Stimulated activated CD8-positive, alpha-beta memory T cell treated with anti-CD3 and anti-CD28 coated beads, Interleukin-7, amount 100 ng/mL, for 4 hours (primary cell): ENCODE measurements around the gene NR1D2.
"Not testable (repeated sequence)": the region's sequence is repeated elsewhere in the genome, so short reads cannot be mapped to it uniquely, and the experiment has no call there.

Experiments
- DNase-seq, 2 donors: peaks; one replicate each; pipeline ENCODE4 v3.0.0-alpha.2; 2020; ENCODE audit warnings: low read depth in 2 of 2

The NR1D2 gene

DNA sequence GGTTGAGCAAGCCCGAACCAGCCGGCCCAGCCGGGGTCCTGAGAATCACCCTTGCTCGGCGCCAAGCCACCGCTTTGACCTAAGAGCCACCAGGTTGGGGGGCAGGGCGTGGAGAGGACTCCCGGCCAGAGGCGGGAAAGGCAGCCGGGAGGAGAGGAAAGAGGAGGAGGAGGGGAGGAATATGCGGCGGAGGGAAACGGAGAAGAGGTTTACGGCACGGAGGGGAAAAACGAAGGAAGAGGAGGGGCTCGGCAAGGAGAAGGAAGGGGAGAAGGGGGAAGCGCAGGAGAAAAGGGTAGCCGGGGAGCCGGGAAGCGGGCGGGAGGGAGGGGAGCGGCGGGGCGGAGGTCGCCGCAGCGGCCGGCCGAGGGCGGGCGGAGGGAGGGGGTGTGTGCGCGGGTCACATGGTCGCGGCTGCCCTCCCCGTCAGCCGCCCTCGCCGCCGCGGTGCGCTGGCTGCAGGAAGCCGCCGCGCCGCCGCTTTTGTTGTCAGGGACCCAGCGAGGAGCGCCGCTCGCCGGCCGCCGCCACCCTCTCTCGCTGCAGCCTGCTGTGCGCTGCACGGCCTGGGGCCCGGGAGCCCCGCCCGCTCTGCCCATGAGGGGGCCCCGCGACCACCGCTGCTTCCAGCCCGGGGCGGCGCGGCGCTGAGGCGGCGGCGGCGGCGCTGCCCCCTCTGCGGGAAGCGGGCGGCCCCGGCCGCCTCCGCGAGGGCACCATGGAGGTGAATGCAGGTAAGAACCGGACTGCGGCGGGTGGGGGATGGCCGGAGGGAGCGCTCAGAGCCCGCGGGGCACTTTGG, at the start of gene NR1D2:
Gene NR1D2 (plus strand): TSS at position 426 of the 802 bp plus-strand sequence. CDS start 293 bp downstream, at position 719.
- peak; percentile 35 to 82 for DNase-seq

DNA sequence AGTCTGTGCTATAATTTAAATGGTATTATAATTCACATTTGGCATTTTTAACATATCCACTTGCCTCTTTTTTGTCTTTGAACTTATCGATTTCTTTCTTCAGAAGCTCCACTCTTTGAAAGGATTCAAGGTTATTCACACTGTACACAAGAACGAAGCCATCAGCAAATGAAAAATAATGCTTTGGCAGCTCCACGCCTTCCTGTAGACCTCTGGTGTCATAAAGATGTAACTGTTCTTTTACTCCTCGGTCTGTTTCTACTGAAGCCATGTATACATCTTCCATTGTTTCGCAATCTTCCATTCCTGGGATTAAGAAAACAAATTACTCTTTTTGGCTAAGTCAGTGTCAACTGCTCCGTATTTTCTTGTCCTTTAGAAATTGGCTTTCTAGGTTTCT, 44.3 kb upstream of the NR1D2 start:
- no peak for DNase-seq

DNA sequence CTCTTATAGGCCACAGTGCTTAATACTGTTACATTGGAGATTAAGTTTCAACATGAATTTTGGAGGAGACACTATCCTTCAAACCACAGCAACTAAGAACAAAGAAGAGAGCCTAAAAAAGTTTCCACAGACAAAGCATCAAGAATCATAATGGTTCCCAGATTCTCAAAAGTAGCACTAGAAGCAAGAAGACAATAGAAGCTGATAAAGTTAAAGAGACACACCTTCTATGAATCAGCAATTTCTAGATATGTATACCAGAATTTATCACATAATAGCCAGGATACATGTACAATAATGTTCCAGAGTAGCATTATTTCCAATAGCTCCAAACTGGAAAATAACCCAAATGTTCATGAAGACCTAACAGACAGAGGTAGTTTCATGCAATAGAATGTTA, 40.5 kb upstream of the NR1D2 start:
- DNase-seq, result no peak

DNA sequence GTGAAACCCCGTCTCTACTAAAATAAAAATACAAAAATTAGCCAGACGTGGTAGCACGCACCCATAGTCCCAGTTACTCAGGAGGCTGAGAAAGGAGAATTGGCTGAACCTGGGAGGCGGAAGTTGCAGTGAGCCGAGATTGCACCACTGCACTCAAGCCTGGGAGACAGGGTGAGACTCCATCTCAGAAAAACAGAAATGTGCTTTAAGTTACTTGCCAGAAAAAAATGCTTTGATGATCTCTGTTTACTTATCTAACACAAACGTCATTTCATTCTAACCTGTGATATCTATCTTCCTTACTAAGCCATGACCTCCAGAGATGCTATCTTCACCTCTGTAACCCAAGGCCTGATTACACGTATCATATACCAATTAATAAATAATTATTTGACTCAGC, 35.7 kb upstream of the NR1D2 start:
- no peak for DNase-seq

DNA sequence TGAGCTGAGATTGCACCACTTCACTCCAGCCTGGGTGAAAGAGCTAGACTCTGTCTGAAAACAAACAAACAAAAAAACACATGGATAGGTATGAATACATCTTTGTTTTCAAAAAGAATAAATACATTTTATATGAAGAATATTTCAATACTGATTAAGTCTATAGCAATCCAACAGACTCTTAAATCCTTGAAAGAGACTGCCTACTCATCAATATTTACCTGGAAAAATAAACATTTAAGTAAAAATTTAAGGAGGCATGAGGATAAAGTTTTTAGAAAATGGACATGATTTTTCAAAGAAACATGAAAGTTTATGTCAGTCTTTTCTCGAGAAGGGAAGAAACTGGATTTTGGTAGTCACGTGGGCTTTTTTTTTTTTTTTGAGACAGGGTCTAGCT, 33.7 kb upstream of the NR1D2 start:
- no peak for DNase-seq

DNA sequence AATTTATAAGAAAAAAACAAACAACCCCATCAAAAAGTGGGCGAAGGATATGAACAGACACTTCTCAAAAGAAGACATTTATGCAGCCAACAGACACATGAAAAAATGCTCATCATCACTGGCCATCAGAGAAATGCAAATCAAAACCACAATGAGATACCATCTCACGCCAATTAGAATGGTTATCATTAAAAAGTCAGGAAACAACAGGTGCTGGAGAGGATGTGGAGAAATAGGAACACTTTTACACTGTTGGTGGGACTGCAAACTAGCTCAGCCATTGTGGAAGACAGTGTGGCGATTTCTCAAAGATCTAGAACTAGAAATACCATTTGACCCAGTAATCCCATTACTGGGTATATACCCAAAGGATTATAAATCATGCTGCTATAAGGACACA, 32.8 kb upstream of the NR1D2 start:
- DNase-seq, result not testable (repeated sequence)

DNA sequence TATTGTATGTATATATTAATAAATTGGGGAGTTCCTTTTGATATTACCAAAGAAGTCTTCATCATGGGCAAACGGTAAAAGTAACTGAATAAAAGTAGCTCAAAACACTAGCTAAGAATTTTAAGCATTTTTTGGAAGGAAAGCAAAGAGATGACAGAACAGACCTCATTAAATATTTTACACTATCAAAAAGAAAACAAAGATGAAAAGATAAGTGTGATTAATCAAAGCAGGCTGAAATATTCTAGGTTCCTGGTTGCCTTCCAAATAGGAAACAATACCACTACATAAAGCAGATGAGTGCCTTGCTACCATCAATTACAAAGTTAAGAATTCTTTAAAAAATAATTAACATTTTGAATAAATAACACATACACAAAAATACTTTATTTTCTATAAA, 31.9 kb upstream of the NR1D2 start:
- no peak for DNase-seq

DNA sequence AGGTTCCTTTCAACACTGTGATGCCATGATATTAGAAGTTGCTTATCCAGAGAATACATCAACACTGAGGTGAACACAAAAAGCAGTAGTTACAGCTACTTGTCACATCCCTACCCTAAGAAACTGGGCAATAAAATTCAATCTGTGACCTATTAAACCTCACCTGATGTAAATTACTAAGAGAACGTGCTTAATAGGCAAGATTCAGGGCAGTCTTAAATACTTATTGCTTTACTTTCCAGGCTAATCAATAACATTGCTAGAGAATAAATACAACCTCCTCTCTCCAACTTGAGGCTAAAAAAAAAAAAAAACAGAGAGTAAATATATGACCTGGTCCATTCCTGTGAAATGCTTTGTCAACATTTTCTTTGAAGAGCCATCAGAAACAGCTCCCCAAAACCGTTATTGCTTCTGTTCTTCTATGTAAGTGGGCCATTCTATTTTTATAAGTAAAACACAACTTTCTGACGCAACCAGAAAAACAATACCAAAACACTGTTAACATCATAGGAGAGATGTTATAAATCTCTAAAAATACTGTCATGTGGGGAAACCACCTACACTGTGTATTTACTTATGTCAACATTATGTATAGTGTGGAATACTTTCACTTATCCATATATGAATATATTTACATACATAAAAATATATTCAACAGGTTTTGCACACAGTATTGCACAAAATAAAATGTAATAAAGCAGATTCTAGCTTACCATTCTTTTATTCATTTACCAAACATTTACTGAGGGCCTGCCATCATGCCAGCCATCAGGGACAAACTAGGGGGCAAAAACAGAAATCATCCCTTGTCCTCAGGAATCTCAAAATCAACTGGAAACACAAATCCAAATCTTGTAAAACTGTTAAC, 31.0 kb upstream of the NR1D2 start:
- DNase-seq, result no peak

DNA sequence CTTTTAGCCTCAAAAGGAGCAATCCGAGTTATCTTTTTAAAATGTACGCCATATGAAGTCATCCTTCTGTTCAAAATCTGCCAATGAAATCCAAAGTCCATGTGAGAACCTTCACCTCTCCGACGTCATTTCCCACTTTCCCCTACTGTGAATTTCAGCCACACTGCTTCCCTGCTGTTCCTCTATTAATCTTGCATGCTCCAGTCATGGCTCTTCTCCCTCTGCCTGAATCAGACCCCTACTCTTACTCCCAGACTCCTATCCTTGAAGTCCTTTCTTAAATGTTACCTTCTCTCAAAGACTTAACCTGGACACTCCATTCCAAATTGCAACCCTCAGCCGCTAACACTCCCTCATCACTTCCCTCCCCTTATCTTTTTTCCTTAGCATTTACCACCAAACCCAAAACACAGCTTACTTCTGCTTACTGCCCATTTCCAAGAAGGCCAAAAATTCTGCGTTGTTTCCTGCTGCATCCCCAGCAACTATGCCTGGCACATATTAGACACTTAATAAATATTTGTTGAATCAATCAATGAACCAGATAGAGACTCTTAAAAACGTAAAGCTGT, 29.5 kb upstream of the NR1D2 start:
- DNase-seq, result no peak

DNA sequence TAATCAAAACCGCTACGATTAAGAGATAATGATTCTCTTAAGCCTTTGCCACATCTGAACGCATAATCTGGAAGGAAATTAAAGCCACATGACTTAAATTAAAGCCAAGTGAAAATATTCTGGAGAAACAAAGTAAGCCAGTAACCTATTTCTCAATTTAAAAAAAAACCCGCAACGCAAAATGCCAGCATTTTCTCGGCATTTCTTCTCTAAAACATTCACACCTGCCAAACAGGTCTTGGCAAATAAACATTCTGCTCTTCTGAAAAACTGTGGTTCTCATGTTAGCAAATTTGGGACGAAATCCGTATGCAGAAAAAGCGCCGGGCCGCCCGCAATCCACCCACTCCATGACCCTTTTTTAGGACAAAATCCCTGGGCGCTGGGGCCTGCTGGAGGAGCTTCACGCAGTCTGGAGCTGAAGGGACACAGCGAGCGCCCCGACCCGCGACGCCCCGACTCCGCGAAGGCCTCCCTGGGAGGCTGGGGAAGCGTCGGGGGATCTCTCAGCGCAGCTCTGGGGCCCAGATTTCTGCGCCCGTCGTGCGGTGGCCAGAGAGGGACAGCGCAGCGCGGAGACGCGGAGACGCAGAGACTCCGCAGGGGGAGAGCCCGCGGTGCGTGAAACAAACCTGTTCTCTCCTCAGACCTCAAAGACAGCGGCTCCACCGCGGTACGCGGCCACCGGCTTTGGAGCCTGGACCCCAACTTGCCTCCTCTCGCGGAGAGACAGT, 28.8 kb upstream of the NR1D2 start:
- DNase-seq, result no peak

DNA sequence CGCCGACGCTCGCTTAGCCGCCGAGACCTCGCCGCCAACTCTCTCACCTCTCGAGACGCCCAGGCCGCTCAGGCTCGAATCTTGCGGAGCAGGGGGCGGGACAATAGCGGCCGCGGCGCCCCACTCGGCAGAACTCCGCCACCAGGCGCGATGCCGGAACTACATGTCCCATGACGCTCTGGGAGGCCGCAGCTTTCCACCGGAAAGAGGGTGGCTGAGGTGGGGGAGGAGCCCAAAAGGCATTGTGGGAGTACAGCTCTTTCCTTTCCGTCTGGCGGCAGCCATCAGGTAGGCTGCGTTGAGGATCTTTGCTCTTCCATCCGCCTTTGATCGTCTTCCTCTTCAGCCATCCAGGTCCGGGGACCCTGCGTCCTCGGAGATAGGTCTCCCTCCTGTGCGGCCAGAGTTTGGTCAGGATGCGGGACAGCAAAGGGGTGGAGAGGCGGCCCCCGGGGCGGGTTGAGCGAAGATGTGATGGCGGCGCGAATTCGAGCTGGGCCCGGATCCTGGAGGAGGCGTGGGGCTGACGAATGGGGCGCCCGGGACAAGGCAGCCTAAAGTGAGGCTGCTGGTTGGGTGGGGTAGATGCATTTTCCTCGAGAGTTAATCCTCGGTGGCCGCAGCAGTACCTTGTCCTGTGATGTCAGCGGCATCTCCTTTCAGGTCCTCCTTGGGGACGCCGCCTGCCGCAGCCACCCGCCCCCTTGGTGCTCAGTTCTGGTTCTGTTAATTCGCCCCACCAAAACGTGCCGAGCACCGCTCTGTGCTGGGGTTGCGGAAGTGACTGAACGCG, 28.0 kb upstream of the NR1D2 start, which contains the start of the genes NKIRAS1 and RPL15:
Gene NKIRAS1 (minus strand): TSS at position 105 of the 793 bp plus-strand sequence. CDS start 6,086 bp downstream, outside the sequence.
Gene RPL15 (plus strand): TSS at position 247 of the 793 bp plus-strand sequence. CDS start 728 bp downstream, outside the sequence.
- DNase-seq, result peak; percentile 96 to 97

DNA sequence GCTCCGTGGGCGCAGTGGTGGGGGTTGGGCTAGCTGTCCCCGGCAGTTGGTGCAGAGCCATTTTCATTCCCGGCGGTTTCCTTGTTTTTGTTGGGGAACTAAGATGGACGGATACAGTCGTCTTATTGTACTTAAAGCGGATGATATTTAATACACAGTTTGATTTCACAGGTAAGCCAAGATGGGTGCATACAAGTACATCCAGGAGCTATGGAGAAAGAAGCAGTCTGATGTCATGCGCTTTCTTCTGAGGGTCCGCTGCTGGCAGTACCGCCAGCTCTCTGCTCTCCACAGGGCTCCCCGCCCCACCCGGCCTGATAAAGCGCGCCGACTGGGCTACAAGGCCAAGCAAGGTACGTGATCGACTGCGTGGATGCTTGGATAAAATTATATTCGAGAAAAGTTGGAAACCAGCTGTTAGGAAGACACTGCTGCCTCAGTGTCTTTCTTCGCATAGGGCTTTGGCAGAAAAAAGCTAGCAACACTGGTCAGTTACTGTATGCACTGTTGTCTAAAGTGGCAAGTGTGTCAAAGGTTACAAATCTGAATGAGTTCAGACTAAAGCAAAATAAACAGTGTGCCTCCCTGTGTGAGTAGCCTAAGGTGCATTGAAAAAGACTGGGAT, 27.3 kb upstream of the NR1D2 start:
- DNase-seq, result not testable (repeated sequence)

DNA sequence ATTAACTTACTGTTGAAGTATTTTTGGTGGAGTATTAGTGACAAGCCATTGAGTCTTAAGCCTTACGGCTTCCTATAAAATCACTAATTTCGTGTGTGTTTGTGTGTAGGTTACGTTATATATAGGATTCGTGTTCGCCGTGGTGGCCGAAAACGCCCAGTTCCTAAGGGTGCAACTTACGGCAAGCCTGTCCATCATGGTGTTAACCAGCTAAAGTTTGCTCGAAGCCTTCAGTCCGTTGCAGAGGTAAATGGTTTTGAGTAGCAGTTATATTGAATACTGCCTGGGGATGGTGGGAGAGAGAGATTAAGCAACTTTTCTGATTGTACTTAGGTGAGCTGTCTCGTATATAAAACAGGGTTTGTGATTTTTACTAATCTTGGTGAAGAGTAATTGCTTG, 26.8 kb upstream of the NR1D2 start:
- DNase-seq, result not testable (repeated sequence)

DNA sequence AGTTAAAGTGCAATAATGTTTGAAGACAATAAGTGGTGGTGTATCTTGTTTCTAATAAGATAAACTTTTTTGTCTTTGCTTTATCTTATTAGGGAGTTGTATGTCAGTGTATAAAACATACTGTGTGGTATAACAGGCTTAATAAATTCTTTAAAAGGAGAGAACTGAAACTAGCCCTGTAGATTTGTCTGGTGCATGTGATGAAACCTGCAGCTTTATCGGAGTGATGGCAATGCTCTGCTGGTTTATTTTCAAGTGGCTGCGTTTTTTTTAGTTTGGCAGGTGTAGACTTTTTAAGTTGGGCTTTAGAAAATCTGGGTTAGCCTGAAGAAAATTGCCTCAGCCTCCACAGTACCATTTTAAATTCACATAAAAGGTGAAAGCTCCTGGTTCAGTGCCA, 25.5 kb upstream of the NR1D2 start:
- DNase-seq, result no peak

DNA sequence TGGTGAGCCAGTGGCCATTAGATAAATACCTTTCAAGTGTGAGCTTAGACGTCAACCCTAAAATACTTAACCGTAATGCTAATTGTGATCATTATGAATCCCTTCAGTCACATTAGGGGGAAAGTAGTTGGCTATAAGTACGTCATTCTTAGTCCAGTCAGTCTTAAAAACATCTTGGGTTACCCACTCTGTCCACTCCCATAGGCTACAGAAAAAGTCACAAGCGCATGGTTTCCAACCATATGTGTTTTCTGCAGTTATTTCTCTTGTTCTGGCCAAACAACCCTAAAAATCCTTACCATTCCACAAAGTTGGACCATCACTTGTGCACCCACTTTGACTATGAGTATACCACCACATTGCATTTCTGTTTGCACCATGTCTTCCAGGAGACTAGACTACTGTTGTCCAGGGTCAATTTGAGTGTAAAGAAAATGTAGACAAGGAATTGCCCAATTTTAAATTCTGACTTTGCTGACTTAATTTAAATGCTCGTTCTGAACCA, 24.9 kb upstream of the NR1D2 start:
- DNase-seq, result no peak

DNA sequence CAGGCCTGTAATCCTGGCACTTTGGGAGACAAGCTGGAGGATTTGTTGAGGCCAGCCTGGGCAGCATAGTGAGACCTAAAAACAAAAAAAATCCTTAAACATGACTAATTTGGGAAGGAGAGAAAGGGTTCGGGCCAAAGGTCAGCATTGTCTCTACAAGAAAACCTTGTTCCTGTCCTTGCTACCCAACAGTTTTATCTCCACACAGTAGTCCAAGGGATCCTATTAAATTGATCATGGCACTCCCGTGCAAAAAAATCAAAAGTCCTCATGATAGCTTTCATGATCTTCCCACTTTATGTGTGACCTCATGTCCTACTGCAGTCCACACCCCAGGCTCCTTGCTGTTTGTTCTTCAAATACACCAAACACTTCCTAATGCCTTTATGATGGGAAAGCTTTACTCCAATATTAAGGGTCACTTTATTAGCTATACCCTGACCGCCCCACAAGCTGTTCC, 24.0 kb upstream of the NR1D2 start:
- DNase-seq, result no peak

DNA sequence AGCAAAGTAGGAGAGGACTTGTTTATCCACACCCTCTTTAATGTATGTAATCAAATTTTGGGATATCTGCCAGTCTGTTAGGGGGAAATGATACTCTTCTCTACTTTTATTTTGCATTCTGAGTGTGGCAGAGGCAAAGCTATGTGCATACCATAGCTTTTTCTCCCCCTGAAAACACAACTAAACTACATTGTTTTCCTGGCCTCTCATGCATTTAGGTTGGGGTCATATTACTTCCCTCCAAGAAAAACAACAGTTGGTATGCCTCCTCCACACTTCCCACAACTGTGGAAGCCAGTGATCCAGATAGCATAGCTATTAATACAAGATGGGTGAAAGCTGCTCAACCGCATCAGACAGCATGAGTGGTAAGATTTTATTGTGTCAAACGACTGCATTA, 21.3 kb upstream of the NR1D2 start:
- DNase-seq, result no peak

DNA sequence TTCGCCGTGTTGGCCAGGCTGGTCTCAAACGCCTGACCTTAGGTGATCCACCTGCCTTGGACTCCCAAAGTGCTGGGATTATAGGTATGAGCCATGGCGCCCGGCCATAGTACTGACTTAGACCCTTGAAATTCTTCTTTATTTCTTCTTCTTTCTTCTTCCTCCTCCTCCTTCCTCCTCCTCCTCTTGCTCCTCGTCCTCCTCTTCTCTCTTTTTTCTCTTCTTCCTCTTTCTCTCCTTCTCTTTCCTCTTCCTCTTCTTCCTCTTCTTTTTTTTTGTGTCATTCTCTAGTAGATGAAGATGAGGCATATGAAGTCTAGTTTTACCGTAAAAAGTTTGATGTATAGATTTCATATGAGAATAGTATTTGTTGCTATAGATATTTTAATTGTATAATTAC, 18.8 kb upstream of the NR1D2 start:
- no peak for DNase-seq

DNA sequence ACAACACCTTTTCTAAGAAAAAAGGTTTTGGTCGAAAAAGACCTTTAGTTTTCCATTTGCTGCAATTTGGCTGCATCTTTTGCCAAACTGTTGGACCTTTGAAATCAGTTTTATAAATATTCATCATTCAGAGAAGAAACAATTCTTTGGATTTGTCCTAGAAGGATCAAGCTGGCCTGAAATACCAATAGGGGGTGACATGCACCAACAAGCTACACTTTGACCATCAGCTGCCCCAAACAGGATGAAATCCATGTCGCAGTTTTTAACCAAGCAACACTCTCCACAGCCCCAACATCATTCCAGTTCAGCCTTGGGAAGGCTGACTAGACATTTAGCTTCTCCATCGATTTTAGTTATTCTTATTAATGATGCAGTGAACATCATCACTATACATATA, 18.4 kb upstream of the NR1D2 start:
- DNase-seq, result no peak

DNA sequence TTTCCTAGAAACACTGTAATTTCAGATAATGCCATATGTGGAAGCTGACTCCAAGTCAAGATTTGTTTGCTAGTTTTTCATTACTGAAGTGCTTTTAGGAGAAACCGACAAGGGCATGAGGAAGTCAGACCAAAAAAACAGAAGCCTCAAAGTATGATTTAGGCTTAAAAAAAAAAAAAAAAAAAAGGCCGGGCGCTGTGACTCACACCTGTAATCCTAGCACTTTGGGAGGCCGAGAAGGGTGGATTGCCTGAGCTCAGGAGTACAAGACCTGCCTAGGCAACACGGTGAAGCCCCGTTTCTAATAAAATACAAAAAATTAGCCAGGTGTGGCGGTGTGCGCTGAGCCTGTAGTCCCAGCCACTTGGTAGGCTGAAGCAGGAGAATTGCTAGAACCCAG, 16.6 kb upstream of the NR1D2 start:
- DNase-seq, result no peak
